HepG2 (cell line): ENCODE data around the gene MAN1B1. TPM values are rescaled to one million over a fixed set of nuclear protein-coding genes. Genes with fewer than 3 reads are reported as not detected.

ENCODE experiments used
- ATAC-seq: fragments of 200-7000 bp; cut with Tn5 transposase; 3 replicates; pipeline ENCODE4 v1.9.1; 2020; ENCODE audit warnings: mild to moderate bottlenecking, moderate library complexity
- BruUV-seq: library from RNA; stranded (reverse); fragments of 400-500 nt; replicated peaks from 2 replicates; lab custom pipeline; 2021; lab: Mats Ljungman, UMichigan
- CTCF ChIA-PET: fragments of 300-600 bp; formaldehyde crosslinking; extraction: SDS; loops from one replicate; lab custom pipeline; 2021; ENCODE audit warnings: low total read pairs, inconsistent platforms, low intra/inter-chr PET ratio; lab: Yijun Ruan, JAX
- POLR2A ChIA-PET: fragments of 350-600 bp; sonication (Branson Sonifier 250); formaldehyde crosslinking; loops from one replicate; lab custom pipeline; 2020; ENCODE audit warnings: antibody characterized with exemption, inconsistent platforms; lab: Yijun Ruan, JAX
- DNase-seq: peaks from one replicate; pipeline ENCODE4 v3.0.0-alpha.2; 2015; ENCODE audit warnings: low spot score
- FAIRE-seq: peaks from 3 replicates; lab custom pipeline; 2011; peaks lifted over from hg19 to GRCh38; lab: Jason Lieb, UNC
- H2AFZ ChIP-seq: one replicate; pipeline ENCODE4 v1.6.1; 2011; ENCODE audit warnings: low read length, inconsistent platforms
- H3K27ac ChIP-seq: fragments of 300-600 bp; 3 replicates; pipeline ENCODE4 v1.8.0; 2011; ENCODE audit warnings: mixed run types, mild to moderate bottlenecking, mixed read lengths, low read length, inconsistent platforms; ENCODE audit not compliant: insufficient read depth; ENCODE audit errors: extremely low read length
- H3K27me3 ChIP-seq, 2 experiments: fragments of 200-600 bp in 1 of 2; 2 replicates in 1 of 2; 3 replicates in 1 of 2; pipeline versions ENCODE4 v1.6.0 to v1.8.0; 2011; ENCODE audit warnings: low read length in 2 of 2, mild to moderate bottlenecking in 2 of 2, moderate library complexity in 2 of 2, inconsistent platforms in 1 of 2; ENCODE audit not compliant: insufficient read depth in 2 of 2, control insufficient read depth in 1 of 2
- H3K36me3 ChIP-seq, 2 experiments: fragments of 200-600 bp in 1 of 2; replicated peaks in 1 of 2; 2 replicates in 1 of 2; 3 replicates in 1 of 2; pipeline versions ENCODE4 v1.5.1 to v1.8.0; 2011; ENCODE audit warnings: low read length in 2 of 2, inconsistent platforms in 1 of 2; ENCODE audit not compliant: insufficient read depth in 2 of 2, control insufficient read depth in 1 of 2
- H3K4me1 ChIP-seq: 2 replicates; pipeline ENCODE4 v1.5.1; 2012; ENCODE audit warnings: low read length, inconsistent platforms; ENCODE audit not compliant: insufficient read depth
- H3K4me2 ChIP-seq: 2 replicates; pipeline ENCODE4 v1.6.0; 2011; ENCODE audit warnings: low read depth, low read length, inconsistent platforms
- H3K4me3 ChIP-seq, 3 experiments: fragments of 200-600 bp in 1 of 3; sonication (generic), shearing (Covaris generic) in 1 of 3; replicated peaks in 1 of 3; 2 replicates each; pipeline ENCODE4 v1.5.1; 2011 to 2016; ENCODE audit warnings: low read length in 3 of 3, inconsistent platforms in 2 of 3, low read depth in 2 of 3, mild to moderate bottlenecking in 2 of 3, control low read depth in 1 of 3, mixed read lengths in 1 of 3; ENCODE audit not compliant: insufficient read depth in 1 of 3
- H3K79me2 ChIP-seq: one replicate; pipeline ENCODE4 v1.6.1; 2011; ENCODE audit warnings: low read length, inconsistent platforms; ENCODE audit not compliant: insufficient read depth
- H3K9ac ChIP-seq: 2 replicates; pipeline ENCODE4 v1.6.0; 2011; ENCODE audit warnings: mild to moderate bottlenecking, low read depth, low read length, inconsistent platforms; ENCODE audit not compliant: insufficient read depth
- H3K9me3 ChIP-seq: 2 replicates; pipeline ENCODE4 v1.5.1; 2012; ENCODE audit warnings: mild to moderate bottlenecking, low read length
- H4K20me1 ChIP-seq: 2 replicates; pipeline ENCODE4 v1.6.0; 2011; ENCODE audit warnings: inconsistent platforms, mild to moderate bottlenecking, low read length, moderate library complexity; ENCODE audit not compliant: insufficient read depth
- PCBP1 ChIP-seq: fragments of 200-400 bp; formaldehyde crosslinking; IDR thresholded peaks from 2 replicates; pipeline ENCODE4 v1.6.1; 2017; ENCODE audit warnings: mild to moderate bottlenecking, low read depth, low read length, borderline replicate concordance
- POLR2AphosphoS5 ChIP-seq: IDR thresholded peaks from 2 replicates; pipeline ENCODE4 v1.6.1; 2012; ENCODE audit warnings: low read depth, low read length
- TGIF2 ChIP-seq: IDR thresholded peaks from 2 replicates; pipeline ENCODE4 v1.6.1; 2016; ENCODE audit warnings: control low read depth, missing compliant biosample characterization
- WGBS: methylation state at CpG from one replicate; pipeline ENCODE4 v1.1.6; 2017; ENCODE audit warnings: low lambda C conversion rate; 5-methylcytosine and 5-hydroxymethylcytosine counted together
- in situ Hi-C: cut with HindIII; loops from 2 replicates; pipeline ENCODE4 v1.10.0; 2017; ENCODE audit warnings: low pct_unique_long_range_greater_than_20kb; ENCODE audit not compliant: extremely low pct_ligation_motif_present
- intact Hi-C: fragments of 100-400 bp; cut with micrococcal nuclease; formaldehyde crosslinking; loops from one replicate; pipeline ENCODE4 v1.10.0; 2022; ENCODE audit not compliant: unreplicated experiment
- polyA plus RNA-seq, 8 experiments: library from polyadenylated mRNA; depleted of rRNA in 3 of 8; stranded (reverse) in 7 of 8; unstranded in 1 of 8; fragments of >200 nt; fragmentation: Illumina TruSeq in 4 of 8; extraction: Trizol in 4 of 8; gene quantifications; 2 replicates each; pipeline versions ENCODE4 v1.2.1 to v1.2.3, GENCODE V29; 2011 to 2016; ENCODE audit warnings: low read depth in 4 of 8, missing spikeins in 1 of 8, mixed read lengths in 1 of 8; ENCODE audit not compliant: insufficient read depth in 1 of 8
- total RNA-seq, 5 experiments: library from RNA; depleted of rRNA; stranded (reverse); fragments of >200 nt; fragmentation: Illumina TruSeq; extraction: Trizol; gene quantifications; 2 replicates each; pipeline ENCODE4 v1.2.3, GENCODE V29; 2016; ENCODE audit warnings: low read depth in 1 of 5
- TF ChIP-seq, protein P1 (sequence below), 2 experiments: IDR thresholded peaks; 2 replicates each; pipeline ENCODE4 v1.6.1; 2011 to 2012; ENCODE audit warnings: low read length in 2 of 2, borderline replicate concordance in 1 of 2, low read depth in 1 of 2, mild to moderate bottlenecking in 1 of 2, moderate library complexity in 1 of 2

MAN1B1 gene
- total and polyA plus RNA-seq, 2 of the 13 experiments (the other 11 are each of a cell fraction or from before 2014, with no cell fraction given) = 48.9 to 59.5 TPM

DNA sequence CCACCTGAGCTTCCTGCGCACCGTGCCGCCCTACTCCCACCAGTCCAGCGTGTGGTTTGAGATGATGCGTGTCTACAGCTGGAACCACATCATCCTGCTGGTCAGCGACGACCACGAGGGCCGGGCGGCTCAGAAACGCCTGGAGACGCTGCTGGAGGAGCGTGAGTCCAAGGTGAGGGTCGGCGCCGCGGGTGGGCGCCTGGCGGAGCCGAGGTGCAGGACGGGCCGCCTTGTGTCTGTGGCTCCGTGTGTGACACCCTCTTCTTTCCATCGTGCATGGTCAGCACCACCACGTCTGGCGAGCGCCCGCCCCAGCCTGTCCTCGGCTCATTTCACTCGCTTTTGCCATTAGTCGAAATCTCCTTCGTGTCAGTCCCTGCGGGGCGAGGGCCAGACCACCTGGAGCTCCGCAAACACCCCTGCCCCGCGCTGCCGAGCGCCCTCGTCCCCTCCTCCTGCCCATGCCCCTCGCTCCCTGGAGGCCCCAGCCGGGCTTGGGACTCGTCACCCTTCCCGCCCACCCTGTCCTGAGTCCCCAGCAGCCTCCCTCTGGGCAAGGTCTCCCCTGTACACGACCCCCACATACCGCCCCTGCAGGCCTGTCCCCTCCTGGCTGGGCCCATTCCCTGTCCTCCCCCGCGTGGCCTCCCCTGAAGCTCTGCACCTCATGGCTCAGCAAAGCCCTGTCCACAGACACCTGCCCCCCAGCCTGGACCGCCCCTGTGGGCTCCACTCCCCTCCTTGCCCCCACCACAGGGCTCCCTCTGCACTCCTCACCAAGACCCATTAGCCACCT, 59.1 kb downstream of the MAN1B1 start:
- BruUV-seq = no TSS peak
- Histone ChIP-seq H3K9me3 (no peaks in the 10 kb centered on the region), H3K4me2 (no peak overlapping the region), H3K36me3 (no peaks in the 10 kb centered on the region), H3K9ac (no peak overlapping the region), H3K4me1 (peaks cover 16% of the 10 kb centered on the region), H3K27ac (no peak overlapping the region), H3K4me3 (no peak overlapping the region), H3K27me3 (peaks cover 22 to 69% of the 10 kb centered on the region in 2 experiments), H2AFZ (no peak overlapping the region), H3K79me2 (no peaks in the 10 kb centered on the region), H4K20me1 (no peaks in the 10 kb centered on the region)
- TF ChIP-seq, protein P1, sequence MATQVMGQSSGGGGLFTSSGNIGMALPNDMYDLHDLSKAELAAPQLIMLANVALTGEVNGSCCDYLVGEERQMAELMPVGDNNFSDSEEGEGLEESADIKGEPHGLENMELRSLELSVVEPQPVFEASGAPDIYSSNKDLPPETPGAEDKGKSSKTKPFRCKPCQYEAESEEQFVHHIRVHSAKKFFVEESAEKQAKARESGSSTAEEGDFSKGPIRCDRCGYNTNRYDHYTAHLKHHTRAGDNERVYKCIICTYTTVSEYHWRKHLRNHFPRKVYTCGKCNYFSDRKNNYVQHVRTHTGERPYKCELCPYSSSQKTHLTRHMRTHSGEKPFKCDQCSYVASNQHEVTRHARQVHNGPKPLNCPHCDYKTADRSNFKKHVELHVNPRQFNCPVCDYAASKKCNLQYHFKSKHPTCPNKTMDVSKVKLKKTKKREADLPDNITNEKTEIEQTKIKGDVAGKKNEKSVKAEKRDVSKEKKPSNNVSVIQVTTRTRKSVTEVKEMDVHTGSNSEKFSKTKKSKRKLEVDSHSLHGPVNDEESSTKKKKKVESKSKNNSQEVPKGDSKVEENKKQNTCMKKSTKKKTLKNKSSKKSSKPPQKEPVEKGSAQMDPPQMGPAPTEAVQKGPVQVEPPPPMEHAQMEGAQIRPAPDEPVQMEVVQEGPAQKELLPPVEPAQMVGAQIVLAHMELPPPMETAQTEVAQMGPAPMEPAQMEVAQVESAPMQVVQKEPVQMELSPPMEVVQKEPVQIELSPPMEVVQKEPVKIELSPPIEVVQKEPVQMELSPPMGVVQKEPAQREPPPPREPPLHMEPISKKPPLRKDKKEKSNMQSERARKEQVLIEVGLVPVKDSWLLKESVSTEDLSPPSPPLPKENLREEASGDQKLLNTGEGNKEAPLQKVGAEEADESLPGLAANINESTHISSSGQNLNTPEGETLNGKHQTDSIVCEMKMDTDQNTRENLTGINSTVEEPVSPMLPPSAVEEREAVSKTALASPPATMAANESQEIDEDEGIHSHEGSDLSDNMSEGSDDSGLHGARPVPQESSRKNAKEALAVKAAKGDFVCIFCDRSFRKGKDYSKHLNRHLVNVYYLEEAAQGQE (IDR thresholded peaks at IDR 0.05; ENCODE audit: borderline replicate concordance in 1 of 2, low read depth in 1 of 2, low read length in 2 of 2) = peak; percentile 23 to 36; a peak in 2 of 4 replicates
- TF ChIP-seq PCBP1 (0 out of 2 replicates have a peak, but pooled peaks have one; percentile 9), TGIF2 (CRISPR knock-in tag) (no peak), POLR2AphosphoS5 (no peak)
- ATAC-seq (no peak), FAIRE-seq (no peak), DNase-seq (no peak)
- ChIA-PET CTCF (no interaction called here), POLR2A (no interaction called here)
- intact Hi-C loops (no loop called here), in situ Hi-C loops (no loop called here)
- WGBS = 30% methylated on average over 19 of the region's 49 CpGs
